ENCODE measurements around the gene TFF3. TPM values are rescaled to one million over a fixed set of nuclear protein-coding genes. Genes with fewer than 3 reads are reported as not detected.

Gene TFF3
- total RNA-seq, 2 donors from 2014 or later = not detected

GRCh38 chr21:42352441-42353095 lies 37.4 kb upstream of the TFF3 start:
- ATAC-seq (replicated peaks in 1 of 2) (no peak), DNase-seq (no peak)
- H3K4me3 Mint-ChIP-seq = no peak overlapping the region
- H3K27me3 Mint-ChIP-seq (ENCODE audit: low read depth) = no peaks in the 10 kb centered on the region
- peaks cover 6 to 16% of the 10 kb centered on the region in 2 donors for H3K9me3 Mint-ChIP-seq
- no peak overlapping the region for H3K27ac Mint-ChIP-seq
- H3K4me1 Mint-ChIP-seq (ENCODE audit: low read depth) = no peaks in the 10 kb centered on the region
- peaks cover 2 to 7% of the 10 kb centered on the region in 2 donors for H3K36me3 Mint-ChIP-seq (ENCODE audit: insufficient read depth in 2 of 2)

GRCh38 chr21:42351626-42352440 lies 36.6 kb upstream of the TFF3 start:
- Mint-ChIP-seq H3K9me3 (peaks cover 6 to 16% of the 10 kb centered on the region in 2 donors), H3K4me3 (no peak overlapping the region), H3K27me3 (ENCODE audit: low read depth) (no peaks in the 10 kb centered on the region), H3K36me3 (ENCODE audit: insufficient read depth in 2 of 2) (peaks cover 2 to 7% of the 10 kb centered on the region in 2 donors), H3K27ac (no peak overlapping the region), H3K4me1 (ENCODE audit: low read depth) (no peaks in the 10 kb centered on the region)
- no peak for ATAC-seq (replicated peaks in 1 of 2)
- DNase-seq = no peak

- peaks cover 2 to 7% of the 10 kb centered on the region in 2 donors for H3K36me3 Mint-ChIP-seq (ENCODE audit: insufficient read depth in 2 of 2)
Measured at GRCh38 chr21:42350927-42351426, 35.8 kb upstream of the TFF3 start, which contains the start of gene TFF2. Gene TFF2 (minus strand): TSS chr21:42350994. CDS start chr21:42350957, 37 bp downstream.

GRCh38 chr21:42350318-42350910 lies 35.2 kb upstream of the TFF3 start:
- no peaks in the 10 kb centered on the region for H3K4me1 Mint-ChIP-seq (ENCODE audit: low read depth)
- H3K27ac Mint-ChIP-seq = no peak overlapping the region
- no peaks in the 10 kb centered on the region for H3K27me3 Mint-ChIP-seq (ENCODE audit: low read depth)
- peaks cover 6 to 14% of the 10 kb centered on the region in 2 donors for H3K9me3 Mint-ChIP-seq
- ATAC-seq (replicated peaks in 1 of 2) (no peak), DNase-seq (no peak)
- H3K36me3 Mint-ChIP-seq (ENCODE audit: insufficient read depth in 2 of 2) = peaks cover 2 to 7% of the 10 kb centered on the region in 2 donors
- no peak overlapping the region for H3K4me3 Mint-ChIP-seq

More at GRCh38 chr21:42350927-42351426, 35.8 kb upstream of the TFF3 start, which contains the start of gene TFF2:
- H3K4me1 Mint-ChIP-seq (ENCODE audit: low read depth) = no peaks in the 10 kb centered on the region
- DNase-seq (no peak), ATAC-seq (replicated peaks in 1 of 2) (no peak)
- no peaks in the 10 kb centered on the region for H3K27me3 Mint-ChIP-seq (ENCODE audit: low read depth)
- no peak within 1 kb of the TSS for H3K4me3 Mint-ChIP-seq
- H3K27ac Mint-ChIP-seq = no peak within 1 kb of the TSS
- H3K9me3 Mint-ChIP-seq = peaks cover 6 to 16% of the 10 kb centered on the region in 2 donors

- Mint-ChIP-seq H3K9me3 (peaks cover 4 to 13% of the 10 kb centered on the region in 2 donors), H3K27me3 (ENCODE audit: low read depth) (no peaks in the 10 kb centered on the region), H3K36me3 (ENCODE audit: insufficient read depth in 2 of 2) (peaks cover 0 to 6% of the 10 kb centered on the region in 2 donors), H3K4me1 (ENCODE audit: low read depth) (no peaks in the 10 kb centered on the region), H3K4me3 (no peak overlapping the region), H3K27ac (no peak overlapping the region)
- ATAC-seq (replicated peaks in 1 of 2) (no peak), DNase-seq (no peak)
Measured at GRCh38 chr21:42349420-42350317, 34.5 kb upstream of the TFF3 start.

- Mint-ChIP-seq H3K4me1 (ENCODE audit: low read depth) (no peaks in the 10 kb centered on the region), H3K9me3 (peaks cover 0 to 8% of the 10 kb centered on the region in 2 donors), H3K27me3 (ENCODE audit: low read depth) (no peaks in the 10 kb centered on the region), H3K36me3 (ENCODE audit: insufficient read depth in 2 of 2) (peaks cover 0 to 3% of the 10 kb centered on the region in 2 donors), H3K4me3 (no peak overlapping the region), H3K27ac (no peak overlapping the region)
- DNase-seq = no peak
- ATAC-seq (replicated peaks in 1 of 2) = no peak
Measured at GRCh38 chr21:42348762-42349161, 33.6 kb upstream of the TFF3 start.

GRCh38 chr21:42347601-42348327 lies 32.6 kb upstream of the TFF3 start:
- Mint-ChIP-seq H3K4me1 (ENCODE audit: low read depth) (no peaks in the 10 kb centered on the region), H3K27me3 (ENCODE audit: low read depth) (no peaks in the 10 kb centered on the region), H3K27ac (no peak overlapping the region), H3K9me3 (no peaks in the 10 kb centered on the region), H3K4me3 (no peak overlapping the region), H3K36me3 (ENCODE audit: insufficient read depth in 2 of 2) (no peaks in the 10 kb centered on the region)
- DNase-seq = no peak
- ATAC-seq (replicated peaks in 1 of 2) = no peak

- Mint-ChIP-seq H3K36me3 (ENCODE audit: insufficient read depth in 2 of 2) (no peaks in the 10 kb centered on the region), H3K4me3 (no peak overlapping the region), H3K9me3 (no peaks in the 10 kb centered on the region), H3K4me1 (ENCODE audit: low read depth) (no peaks in the 10 kb centered on the region), H3K27me3 (ENCODE audit: low read depth) (no peaks in the 10 kb centered on the region), H3K27ac (no peak overlapping the region)
- ATAC-seq (replicated peaks in 1 of 2) (no peak), DNase-seq (no peak)
Measured at GRCh38 chr21:42346866-42347600, 31.8 kb upstream of the TFF3 start.

- H3K27me3 Mint-ChIP-seq (ENCODE audit: low read depth) = no peaks in the 10 kb centered on the region
- no peaks in the 10 kb centered on the region for H3K36me3 Mint-ChIP-seq (ENCODE audit: insufficient read depth in 2 of 2)
- no peak overlapping the region for H3K4me3 Mint-ChIP-seq
- ATAC-seq (replicated peaks in 1 of 2) (no peak), DNase-seq (no peak)
- no peaks in the 10 kb centered on the region for H3K9me3 Mint-ChIP-seq
- no peaks in the 10 kb centered on the region for H3K4me1 Mint-ChIP-seq (ENCODE audit: low read depth)
- H3K27ac Mint-ChIP-seq = no peak overlapping the region
Measured at GRCh38 chr21:42346441-42346840, 31.2 kb upstream of the TFF3 start.

- Mint-ChIP-seq H3K27me3 (ENCODE audit: low read depth) (no peaks in the 10 kb centered on the region), H3K9me3 (no peaks in the 10 kb centered on the region), H3K36me3 (ENCODE audit: insufficient read depth in 2 of 2) (no peaks in the 10 kb centered on the region), H3K27ac (no peak overlapping the region), H3K4me1 (ENCODE audit: low read depth) (peaks cover 9% of the 10 kb centered on the region), H3K4me3 (no peak overlapping the region)
- DNase-seq = no peak
- ATAC-seq (replicated peaks in 1 of 2) = no peak
Measured at GRCh38 chr21:42344631-42345030, 29.4 kb upstream of the TFF3 start.

GRCh38 chr21:42343963-42344510 lies 28.8 kb upstream of the TFF3 start:
- H3K4me3 Mint-ChIP-seq = no peak overlapping the region
- H3K36me3 Mint-ChIP-seq (ENCODE audit: insufficient read depth in 2 of 2) = no peaks in the 10 kb centered on the region
- no peak overlapping the region for H3K27ac Mint-ChIP-seq
- DNase-seq = no peak
- H3K27me3 Mint-ChIP-seq (ENCODE audit: low read depth) = no peaks in the 10 kb centered on the region
- ATAC-seq (replicated peaks in 1 of 2) = no peak
- H3K4me1 Mint-ChIP-seq (ENCODE audit: low read depth) = peaks cover 15% of the 10 kb centered on the region
- no peaks in the 10 kb centered on the region for H3K9me3 Mint-ChIP-seq

All from activated T-cell treated with anti-CD3 and anti-CD28 coated beads, Interleukin-2, amount 50 U/mL, for 72 hours (primary cell).